HG03159 (cell line): Measurements from ENCODE around the gene RPL13.

Experiments
- ATAC-seq: cut with Tn5 transposase; IDR thresholded peaks from one replicate; pipeline ENCODE4 v1.9.1; 2021; ENCODE audit warnings: mild to moderate bottlenecking, moderate library complexity; ENCODE audit not compliant: unreplicated experiment

The RPL13 gene

DNA sequence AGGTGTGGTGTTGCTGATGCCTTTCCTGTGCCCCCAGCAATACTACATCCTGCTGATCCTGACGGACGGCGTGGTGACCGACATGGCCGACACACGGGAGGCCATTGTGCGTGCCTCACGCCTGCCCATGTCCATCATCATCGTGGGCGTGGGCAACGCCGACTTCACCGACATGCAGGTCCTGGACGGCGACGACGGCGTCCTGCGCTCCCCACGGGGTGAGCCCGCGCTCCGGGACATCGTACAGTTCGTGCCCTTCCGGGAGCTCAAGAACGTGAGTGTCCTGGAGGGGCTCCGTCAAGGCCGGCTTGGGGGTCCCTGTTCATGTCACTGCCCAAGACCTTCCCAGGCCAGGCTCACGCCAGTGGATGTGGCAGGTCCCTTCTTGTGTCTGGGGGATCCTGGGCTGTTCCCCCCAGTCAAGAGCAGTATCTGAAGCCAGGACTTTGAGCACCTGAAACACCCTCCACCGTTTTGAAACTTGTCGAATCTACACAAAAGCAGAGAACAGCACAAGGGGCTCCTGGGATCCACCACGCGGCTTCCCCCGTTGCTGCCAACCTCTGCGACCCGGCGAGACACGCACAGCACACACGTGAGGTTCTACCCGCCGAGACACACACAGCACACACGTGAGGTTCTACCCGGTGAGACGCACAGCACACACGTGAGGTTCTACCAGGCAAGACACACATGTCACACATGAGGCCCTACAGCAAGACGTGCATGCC lies 35.0 kb downstream of the RPL13 start:
- no peak for ATAC-seq

DNA sequence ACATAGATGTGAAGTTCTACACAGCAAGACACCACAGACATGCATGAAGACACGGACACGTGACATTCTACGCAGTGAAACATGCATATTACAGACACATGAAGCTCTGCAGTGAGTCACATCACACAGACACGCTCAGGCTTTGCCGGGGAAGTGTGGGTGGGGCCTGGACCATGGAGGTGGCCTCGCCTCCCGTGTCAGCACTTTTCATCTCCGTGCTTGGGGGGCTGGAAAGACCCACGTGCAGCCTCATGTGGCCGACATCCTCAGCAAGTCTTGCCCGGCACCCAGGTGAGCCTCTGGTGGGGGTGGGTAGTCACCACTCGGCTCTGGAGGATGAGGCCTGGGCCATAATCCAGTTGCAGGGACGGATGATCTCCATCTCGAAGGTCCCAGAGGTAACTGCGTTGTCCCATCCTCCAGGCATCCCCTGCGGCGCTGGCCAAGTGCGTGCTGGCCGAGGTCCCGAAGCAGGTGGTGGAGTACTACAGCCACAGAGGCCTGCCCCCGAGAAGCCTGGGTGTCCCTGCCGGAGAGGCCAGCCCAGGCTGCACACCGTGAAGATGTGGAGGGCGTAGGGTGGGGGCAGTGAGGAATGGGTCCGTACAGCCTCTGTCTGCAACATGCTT lies 35.7 kb downstream of the RPL13 start:
- ATAC-seq: no peak

DNA sequence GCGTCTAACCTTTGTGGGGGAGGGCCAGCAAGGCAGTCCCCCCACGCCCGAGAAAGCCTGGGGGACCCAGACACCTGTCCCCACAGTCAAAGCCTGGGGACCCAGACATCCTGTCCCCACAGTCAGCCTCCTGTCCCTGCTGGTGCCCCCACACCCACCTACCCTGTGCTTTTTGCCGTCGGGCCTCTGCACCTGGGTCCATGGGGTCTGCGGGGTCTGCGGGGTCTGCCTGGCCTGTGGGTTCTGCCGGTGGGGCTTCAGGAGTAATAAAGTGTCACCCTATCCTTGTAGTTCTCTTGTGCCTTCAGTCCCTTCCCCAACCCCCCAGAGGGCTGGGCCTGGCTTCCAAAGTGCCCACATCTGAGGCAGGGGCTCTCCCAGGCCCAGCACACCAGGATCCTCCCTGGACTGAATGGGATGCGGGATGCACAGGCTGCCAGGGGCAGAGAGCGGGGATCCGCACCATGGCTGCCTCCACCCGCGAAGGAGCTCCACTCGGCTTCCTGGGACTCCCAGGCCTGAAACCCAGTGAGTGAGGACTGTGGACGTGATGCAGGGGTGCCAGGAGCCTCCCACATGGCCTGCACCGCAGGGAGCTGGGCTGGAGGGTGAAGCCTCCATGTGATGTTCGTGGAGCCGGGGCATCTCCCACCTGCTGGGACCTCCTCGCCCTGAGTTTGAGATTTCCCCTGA lies 36.6 kb downstream of the RPL13 start:
- no peak for ATAC-seq

DNA sequence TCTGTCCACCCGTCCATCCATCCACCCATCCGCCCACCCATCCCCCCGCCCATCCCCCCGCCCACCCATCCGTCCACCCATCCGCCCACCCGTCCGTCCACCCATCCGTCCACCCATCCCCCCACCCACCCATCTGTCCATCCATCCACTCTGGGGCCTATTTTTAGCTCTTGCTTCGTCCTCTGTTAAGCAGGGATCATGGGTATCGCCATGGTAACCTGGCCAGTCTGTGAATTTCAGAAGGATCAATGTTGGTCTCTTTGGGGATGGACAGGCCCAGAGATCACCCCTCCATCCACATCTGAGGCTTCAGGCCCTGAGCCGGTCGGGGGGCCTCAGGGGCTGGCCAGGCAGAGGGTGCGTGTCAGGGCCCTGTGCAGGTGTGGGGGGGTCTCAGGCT lies 37.7 kb downstream of the RPL13 start:
- no peak for ATAC-seq

DNA sequence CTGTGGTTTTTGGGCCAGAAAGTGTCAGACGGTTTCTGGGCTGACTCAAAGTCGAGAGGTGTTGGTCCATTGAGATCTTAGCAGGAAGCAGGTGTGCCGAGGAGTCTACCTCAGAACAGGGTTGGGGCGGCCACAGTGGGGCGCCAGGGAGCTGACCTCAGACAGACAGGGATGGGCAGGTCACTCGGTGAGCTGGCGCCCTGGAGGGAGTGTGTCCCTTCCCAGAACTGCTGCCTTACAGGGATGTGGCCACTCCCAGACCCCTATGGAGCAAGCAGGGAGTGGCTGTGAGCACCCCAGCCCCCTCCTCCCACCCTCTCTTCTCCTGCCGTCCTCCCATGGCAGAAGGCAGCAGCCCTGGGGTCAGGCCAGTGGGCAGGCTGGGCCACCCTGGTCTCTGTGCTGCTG lies 39.0 kb downstream of the RPL13 start:
- ATAC-seq: no peak

DNA sequence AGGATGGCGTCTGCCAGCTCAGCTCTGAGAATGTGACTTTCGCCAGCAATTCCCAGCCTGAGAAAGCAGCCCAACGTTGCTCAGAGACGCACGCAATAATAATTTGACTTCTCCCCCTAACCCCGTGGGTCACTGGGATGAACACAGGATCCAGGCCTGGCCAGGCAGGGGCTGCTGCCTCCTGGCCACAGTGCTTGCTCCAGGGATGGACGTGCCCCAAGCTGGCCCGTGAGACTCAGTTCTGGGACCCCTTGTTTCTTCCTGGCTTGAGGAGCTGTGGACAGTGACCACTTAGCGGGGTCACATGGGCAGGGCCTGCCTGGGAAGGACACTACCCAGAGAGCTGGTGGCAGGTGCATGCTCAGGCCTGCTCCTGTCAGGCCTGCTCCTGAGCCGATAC lies 39.4 kb downstream of the RPL13 start:
- ATAC-seq: no peak

DNA sequence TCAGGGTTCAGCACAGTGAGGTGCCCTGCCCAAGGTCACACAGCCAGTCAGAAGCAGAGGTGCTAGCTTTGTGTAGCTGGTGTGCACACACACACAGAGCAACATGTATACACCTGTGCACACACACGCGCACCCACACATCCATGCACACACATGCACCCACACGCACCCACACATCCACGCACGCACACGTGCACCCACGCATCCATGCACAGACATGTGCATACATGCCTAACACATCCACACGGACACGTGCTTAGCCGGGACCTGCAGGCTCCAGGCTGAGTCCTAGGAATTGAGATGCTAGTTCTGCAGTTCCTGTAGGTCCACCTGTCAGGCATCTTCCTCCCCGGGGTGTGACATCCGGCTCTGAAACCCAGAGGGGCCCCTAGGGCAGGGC lies 39.9 kb downstream of the RPL13 start:
- no peak for ATAC-seq

DNA sequence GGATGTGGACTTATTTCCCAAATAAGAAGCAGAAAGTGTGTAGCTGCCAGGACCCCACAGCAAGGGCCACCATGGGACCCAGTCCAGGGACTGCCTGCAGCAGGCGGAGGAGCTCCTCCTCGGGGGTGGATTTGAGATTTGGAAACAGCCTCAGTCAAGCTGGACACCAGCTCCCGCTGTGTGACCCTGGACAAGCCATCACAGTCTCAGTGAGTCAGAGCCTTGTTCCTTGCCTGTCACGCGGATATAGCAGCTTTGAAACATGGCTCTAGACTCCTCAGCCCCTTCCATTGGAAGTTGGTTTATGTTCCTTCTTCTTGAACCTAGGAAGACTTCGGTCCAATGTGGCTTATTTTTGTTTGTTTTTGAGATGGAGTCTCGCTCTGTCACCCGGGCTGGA lies 40.5 kb downstream of the RPL13 start:
- ATAC-seq: no peak

DNA sequence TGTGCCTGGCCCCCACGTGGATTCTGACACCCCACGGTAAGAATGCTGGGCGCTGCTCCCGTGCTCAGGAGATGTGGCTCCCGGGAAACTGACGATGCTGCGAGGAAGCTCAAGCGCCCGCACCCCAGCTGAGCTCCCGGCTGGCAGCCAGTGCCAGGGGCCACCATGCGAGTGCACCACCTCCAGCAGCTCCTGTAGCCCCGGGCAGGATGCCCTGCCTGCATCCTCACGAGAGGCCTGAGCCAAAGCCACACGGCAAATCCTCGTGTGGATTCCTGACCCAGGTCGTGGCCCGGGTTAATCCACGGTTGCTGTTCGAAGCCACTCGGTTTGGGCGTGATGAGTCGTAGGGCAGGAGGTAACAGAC lies 41.4 kb downstream of the RPL13 start:
- no peak for ATAC-seq

DNA sequence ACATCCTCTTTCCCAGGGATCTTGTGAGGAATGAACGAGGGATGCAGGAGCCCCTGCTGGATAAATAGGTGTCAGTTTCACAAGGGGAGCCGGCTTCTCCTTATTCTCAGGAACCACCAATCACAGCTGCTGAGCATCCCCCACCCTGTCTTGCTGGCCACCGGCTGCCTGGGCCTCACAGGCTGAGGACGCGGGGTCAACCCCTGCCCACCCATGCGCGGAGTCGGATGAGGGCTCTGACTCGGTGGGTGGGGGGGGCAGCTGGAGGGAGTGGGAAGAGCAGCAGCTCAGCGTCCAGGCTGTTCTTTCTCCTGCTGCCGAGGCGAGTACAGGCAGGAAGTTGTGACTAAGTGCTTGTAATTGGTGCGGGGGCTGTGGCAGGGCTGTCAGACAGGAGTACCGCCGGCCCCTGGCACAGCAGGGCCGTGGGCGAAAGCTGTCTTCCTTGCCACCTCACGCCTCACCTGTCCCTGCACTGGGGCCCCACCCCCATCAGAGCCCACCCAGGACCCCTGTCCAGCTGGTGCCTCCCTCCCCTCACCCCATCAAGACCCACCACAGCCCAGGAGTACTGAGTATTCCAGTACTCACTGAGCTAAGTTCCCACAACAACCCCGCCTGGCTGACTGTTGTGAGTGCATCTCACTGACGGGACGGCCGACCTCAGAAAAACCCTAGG lies 41.9 kb downstream of the RPL13 start:
- ATAC-seq: no peak

DNA sequence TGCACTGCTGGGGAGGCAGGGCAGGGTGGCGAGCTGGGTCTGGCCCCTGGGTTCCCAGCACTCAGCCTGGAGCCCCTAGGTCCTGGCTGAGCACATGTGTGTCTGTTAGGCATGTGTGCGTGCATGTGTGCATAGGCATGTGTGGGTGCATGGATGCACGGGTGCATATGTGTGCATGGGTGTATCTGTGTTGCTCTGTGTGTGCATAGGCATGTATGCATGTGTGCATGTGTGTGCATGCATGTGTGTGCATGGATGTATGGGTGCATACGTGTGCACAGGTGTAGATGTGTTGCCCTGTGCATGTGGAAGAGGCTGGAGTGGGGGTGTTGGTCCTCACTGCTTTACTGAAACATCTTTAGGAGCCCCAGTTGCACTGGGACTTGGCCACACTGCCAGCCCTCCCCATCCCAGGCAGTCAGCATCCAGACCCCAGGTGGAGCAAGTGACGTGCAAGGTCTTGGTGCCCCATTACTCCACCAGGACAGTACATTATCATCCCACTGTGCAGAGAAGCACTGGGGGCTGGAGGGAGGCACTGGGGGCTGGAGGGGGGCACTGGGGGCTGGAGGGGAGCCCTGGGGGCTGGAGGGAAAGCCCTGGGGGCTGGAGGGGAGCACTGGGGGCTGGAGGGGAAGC lies 42.6 kb downstream of the RPL13 start:
- no peak for ATAC-seq

DNA sequence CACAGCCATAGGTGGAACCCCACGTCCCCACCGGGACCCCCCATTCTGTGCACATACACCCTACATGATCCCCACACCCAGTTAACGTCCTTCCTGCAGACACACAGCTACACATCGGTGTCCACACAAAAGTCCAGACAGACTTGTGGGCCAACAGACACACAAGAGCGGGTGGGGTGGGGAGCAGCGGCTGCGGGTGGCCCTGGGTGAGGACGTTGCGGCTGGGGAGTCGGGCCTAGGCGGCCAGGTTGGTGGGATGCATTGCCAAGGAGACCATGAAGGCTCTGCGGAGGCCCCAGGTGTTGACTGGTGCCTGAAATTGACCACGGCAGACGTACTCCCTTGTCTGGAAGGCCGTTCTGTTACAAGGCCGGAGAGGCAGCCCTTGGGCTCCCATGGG lies 44.3 kb downstream of the RPL13 start:
- ATAC-seq: no peak

DNA sequence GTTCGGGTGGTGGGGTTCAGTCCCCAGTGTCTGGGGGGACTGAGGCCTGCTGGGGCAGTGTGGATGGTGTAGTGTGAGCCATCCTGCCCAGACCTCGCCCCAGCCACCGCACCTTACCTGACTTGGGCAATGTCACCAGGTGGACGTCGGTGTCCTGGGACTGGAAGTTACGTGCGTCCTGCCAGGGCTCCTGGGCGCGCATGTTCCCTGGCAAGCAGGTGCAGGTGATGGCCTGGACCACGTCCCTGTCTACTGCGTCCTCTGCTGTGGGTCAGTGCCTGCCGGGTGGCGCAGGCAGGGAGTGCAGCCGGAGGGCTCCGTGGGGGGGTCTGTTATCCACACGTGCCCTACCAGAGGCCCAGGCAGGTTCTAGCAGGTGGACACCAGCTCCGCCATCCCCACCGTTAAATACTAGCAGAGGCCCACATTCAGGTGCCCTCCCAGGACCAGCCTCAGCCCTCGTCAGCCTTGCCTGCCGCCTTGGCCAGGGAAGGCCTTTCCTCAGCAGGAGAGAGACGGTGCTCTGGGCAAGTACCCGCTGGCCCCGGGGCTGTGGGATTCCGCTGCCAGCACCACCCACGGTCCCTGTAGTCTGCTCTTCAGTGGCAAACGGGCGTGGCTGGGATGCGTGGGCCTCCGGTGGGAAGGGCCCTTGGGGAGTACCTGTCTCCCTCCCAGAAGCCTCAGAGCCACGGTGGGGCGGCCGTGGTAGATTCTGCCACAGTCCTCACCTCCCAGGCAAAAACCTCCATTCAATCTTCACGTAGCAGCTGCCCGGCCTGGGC lies 44.9 kb downstream of the RPL13 start:
- ATAC-seq: no peak

DNA sequence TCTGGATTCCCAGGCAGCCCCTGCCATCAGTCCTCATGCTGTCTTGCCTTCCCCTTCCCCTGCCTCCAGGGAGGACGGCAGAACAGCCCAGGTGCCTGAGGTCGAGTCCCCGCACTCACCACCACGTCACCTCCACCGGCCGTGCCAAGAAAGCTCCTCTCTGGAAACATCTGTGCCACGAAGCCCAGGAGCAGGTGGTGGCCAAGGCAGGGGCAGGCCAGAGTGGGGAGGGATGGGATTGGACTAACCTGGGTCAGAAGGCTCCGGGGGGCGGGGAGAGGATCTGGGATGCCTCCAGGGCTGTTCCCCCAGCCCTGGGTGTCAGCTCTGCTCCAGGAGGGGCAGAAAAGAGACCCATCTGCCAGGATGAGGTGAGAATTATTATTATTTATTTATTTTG lies 45.5 kb downstream of the RPL13 start:
- no peak for ATAC-seq

DNA sequence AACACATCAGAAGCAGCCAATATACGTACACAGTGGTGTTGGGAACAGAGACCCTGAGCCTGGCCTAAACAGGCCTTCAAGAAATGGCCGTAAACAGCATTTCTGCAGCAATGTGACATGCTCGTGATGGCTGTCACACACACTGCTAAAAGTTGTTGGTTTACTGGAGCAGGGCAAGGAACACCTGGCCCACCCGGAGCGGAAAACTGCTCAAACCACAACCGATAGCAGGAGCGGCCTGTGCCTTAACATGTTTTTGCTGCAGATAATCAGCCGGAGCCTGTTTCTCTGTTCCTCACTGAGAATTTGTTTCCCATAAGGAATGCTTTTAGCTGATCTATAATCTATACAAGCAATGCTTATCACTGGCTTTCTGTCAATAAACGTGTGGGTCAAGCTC lies 47.0 kb downstream of the RPL13 start:
- ATAC-seq: no peak

DNA sequence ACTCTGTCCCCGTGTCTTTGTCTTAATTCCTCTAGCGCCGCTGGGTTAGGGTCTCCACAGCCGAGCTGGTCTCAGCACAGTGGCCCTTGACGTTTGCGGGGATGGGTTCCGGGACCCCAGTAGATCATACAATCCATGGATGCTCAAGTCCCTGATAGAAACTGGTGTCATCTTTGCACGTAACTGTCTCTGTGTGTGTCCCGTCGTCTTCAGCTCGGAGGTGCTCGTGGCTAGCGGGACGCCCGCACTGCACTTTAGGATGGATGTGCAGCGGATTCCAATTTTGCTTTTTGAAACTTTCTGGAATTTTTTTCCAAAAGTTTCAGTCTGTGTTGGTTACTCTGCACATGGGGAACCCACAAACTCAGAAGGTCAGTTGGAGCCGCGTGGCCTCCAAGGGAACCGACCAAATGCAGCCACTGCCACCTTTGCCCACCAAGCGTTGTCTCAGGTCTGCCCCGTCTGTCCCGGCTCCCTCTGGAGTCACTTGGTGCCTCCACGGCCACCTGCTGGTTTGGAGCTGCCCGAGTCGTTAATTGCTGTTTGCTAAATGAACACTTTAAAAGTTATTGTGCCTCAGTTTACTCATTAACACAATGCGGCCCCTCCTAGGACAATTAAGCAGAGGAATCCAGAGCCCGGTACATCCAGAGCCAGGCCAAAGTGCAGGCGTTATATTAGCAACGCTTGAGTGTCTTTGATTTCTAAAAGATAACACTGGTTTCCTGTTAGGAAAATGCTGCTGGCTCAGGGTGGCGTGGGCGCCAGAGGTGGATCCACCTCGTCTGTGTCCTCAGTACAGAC lies 47.7 kb downstream of the RPL13 start:
- ATAC-seq: no peak

DNA sequence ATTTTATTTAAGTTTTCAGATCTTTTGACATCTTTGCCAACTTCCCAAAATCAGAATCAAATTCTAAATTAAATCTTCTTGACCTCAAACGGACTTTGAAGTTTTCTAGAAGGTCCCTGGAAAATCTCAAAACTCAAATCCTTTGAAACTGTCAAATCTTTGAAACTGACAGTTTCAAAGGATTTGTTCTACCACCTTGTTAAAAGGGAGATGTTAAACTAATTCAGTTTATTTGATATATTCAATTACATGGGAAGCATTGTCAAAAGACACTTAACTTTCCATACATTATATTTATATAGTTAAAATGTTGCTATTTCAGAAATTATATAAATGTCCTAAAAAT lies 49.6 kb downstream of the RPL13 start:
- no peak for ATAC-seq

DNA sequence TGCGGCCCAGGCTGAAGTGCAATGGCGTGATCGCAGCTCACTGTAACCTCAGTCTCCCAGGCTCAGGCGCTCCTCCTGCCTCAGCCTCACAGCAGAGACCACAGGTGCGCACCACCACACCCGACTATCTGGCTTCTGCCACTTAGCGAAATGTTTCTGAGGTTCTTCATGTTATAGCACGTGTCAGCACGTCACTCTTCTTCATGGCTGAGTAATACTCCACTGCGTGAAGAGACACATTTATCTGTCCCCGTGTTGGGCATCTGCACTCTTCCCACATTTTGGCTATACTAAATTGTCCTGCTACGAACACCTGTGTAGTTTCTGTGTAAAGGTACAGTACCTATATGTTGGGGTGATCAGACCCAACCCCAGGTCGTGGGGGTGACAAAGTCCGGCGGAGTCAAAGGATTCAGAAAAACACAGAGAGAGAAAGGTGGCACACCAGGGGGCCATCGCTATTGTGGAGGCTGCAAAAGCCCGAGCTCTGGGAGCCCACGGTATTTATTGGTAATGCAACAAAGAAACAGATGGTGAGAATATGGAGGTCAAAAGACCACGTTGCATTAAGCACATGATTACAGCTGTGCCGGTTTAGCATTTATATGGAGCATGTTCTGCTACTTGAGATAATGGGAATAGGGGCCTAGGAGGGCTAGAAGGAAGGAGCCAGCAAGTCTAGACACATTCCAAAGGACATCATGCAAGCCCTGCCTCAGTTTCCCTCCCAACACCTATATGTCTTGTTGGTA lies 52.1 kb downstream of the RPL13 start:
- no peak for ATAC-seq
